ENCODE data around the gene DBH.

- TF ChIP-seq ZNF274 (IDR thresholded peaks at IDR 0.05; ENCODE audit: low read depth, low read length) (no peak), SUZ12 (IDR thresholded peaks at IDR 0.05; ENCODE audit: extremely low read depth, insufficient read depth, insufficient read length) (no peak)
These were observed 9.0 kb downstream of the DBH start for GRCh38 chr9:133645021-133645765.

All from NT2/D1 (cell line).